HG03457 (cell line): Measurements from ENCODE around the gene PIEZO2.

Experiments
- ATAC-seq: cut with Tn5 transposase; IDR thresholded peaks from one replicate; pipeline ENCODE4 v1.9.1; 2021; ENCODE audit warnings: moderate number of reproducible peaks; ENCODE audit not compliant: unreplicated experiment

The PIEZO2 gene

GRCh38 chr18:10797896-10798295 lies 351.5 kb downstream of the PIEZO2 start:
- no peak for ATAC-seq

- no peak for ATAC-seq
Measured at GRCh38 chr18:10794771-10795170, 354.6 kb downstream of the PIEZO2 start.

- ATAC-seq, result no peak
Measured at GRCh38 chr18:10793730-10794370, 355.5 kb downstream of the PIEZO2 start.

GRCh38 chr18:10792181-10792580 lies 357.2 kb downstream of the PIEZO2 start:
- no peak for ATAC-seq

GRCh38 chr18:10791169-10791831 lies 358.1 kb downstream of the PIEZO2 start:
- no peak for ATAC-seq

GRCh38 chr18:10789180-10789579 lies 360.2 kb downstream of the PIEZO2 start:
- no peak for ATAC-seq

- peak; percentile 81 for ATAC-seq
Measured at GRCh38 chr18:10787293-10787901, 362.0 kb downstream of the PIEZO2 start.

- ATAC-seq, result no peak
Measured at GRCh38 chr18:10785798-10786197, 363.6 kb downstream of the PIEZO2 start.

GRCh38 chr18:10784596-10785202 lies 364.7 kb downstream of the PIEZO2 start:
- no peak for ATAC-seq

- no peak for ATAC-seq
Measured at GRCh38 chr18:10783941-10784340, 365.4 kb downstream of the PIEZO2 start.

- no peak for ATAC-seq
Measured at GRCh38 chr18:10776493-10776892, 372.9 kb downstream of the PIEZO2 start.

GRCh38 chr18:10775026-10775425 lies 374.3 kb downstream of the PIEZO2 start:
- ATAC-seq, result no peak

GRCh38 chr18:10771053-10771709 lies 378.2 kb downstream of the PIEZO2 start:
- no peak for ATAC-seq

GRCh38 chr18:10770264-10770663 lies 379.1 kb downstream of the PIEZO2 start:
- ATAC-seq, result no peak

- ATAC-seq, result no peak
Measured at GRCh38 chr18:10768221-10768620, 381.1 kb downstream of the PIEZO2 start.

- no peak for ATAC-seq
Measured at GRCh38 chr18:10767658-10768057, 381.7 kb downstream of the PIEZO2 start.

GRCh38 chr18:10760986-10761385 lies 388.4 kb downstream of the PIEZO2 start:
- no peak for ATAC-seq

- ATAC-seq, result no peak
Measured at GRCh38 chr18:10759241-10759640, 390.1 kb downstream of the PIEZO2 start.

- no peak for ATAC-seq
Measured at GRCh38 chr18:10757946-10758345, 391.4 kb downstream of the PIEZO2 start.

- ATAC-seq, result no peak
Measured at GRCh38 chr18:10757349-10757748, 392.0 kb downstream of the PIEZO2 start.

- ATAC-seq, result no peak
Measured at GRCh38 chr18:10755855-10756254, 393.5 kb downstream of the PIEZO2 start.
